H7 (cell line): ENCODE data around the gene ADGRG7. TPM values are rescaled to one million over a fixed set of nuclear protein-coding genes. Genes with fewer than 3 reads are reported as not detected.
A peak's percentile ranks its signal among the peaks of the same experiment; 100 is the strongest.
"Not testable (repeated sequence)": the region's sequence is repeated elsewhere in the genome, so short reads cannot be mapped to it uniquely, and the experiment has no call there.

Experiments
- DNase-seq: peaks from one replicate; pipeline ENCODE4 v3.0.0; 2012
- H3K27me3 ChIP-seq: 2 replicates; pipeline ENCODE4 v1.6.0; 2011; ENCODE audit warnings: mild to moderate bottlenecking, low read length; ENCODE audit not compliant: control insufficient read depth, insufficient read depth
- H3K36me3 ChIP-seq: replicated peaks from 2 replicates; pipeline ENCODE4 v1.5.1; 2011; ENCODE audit warnings: low read length; ENCODE audit not compliant: control insufficient read depth, insufficient read depth
- H3K4me3 ChIP-seq: 2 replicates; pipeline ENCODE4 v1.5.1; 2011; ENCODE audit warnings: low read depth, mild to moderate bottlenecking, control low read depth, low read length, moderate library complexity; ENCODE audit not compliant: insufficient read depth
- total RNA-seq: library from RNA; depleted of rRNA; stranded (reverse); fragments of >200 nt; shearing (Covaris generic); gene quantifications from 2 replicates; pipeline ENCODE4 v1.2.3, GENCODE V29; 2014

ADGRG7 gene
- total RNA-seq, 1 experiment from 2014 or later: not detected

DNA sequence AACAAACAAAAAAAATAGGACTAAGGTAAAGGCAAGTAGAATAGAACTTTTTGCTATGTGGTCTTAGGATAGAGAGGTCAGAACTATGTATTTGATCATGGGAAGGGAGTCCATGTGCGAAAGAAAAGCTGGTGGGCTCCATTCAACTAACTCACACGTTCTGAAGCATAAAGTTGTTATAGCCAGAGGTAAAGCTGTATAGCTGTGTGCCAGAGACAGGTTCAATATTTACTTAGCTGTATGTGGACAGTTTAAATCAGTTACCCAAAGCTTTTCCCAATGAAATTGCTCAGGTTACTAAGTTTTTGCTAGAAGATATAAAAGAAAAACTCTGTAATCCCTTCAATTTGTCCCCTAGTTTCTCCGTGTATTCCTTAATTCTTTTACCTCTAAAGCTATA lies 37.8 kb downstream of the ADGRG7 start:
- H3K27me3 ChIP-seq: no peaks in the 10 kb centered on the region
- no peaks in the 10 kb centered on the region for H3K36me3 ChIP-seq
- no peak for DNase-seq
- H3K4me3 ChIP-seq: no peak overlapping the region

DNA sequence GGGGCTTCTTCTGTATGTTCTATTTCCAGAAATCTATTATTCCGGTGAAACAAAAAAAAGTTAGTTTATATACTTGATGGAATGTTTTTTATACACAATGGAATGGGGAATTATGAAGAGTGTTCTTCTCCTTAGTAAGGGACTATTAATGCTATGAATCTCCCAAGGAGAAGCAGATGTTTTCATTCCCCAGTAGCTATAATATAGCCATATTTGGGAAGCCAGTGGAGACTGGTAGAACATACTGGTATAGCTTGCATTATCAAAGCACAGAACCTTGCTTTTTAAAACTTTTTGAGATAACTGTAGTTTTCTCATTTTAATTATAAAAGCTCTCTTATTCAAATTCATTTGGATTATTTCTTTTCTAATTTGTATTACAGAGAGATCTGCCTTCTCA lies 38.3 kb downstream of the ADGRG7 start:
- Histone ChIP-seq H3K36me3 (no peaks in the 10 kb centered on the region), H3K27me3 (no peaks in the 10 kb centered on the region), H3K4me3 (no peak overlapping the region)
- DNase-seq: no peak

DNA sequence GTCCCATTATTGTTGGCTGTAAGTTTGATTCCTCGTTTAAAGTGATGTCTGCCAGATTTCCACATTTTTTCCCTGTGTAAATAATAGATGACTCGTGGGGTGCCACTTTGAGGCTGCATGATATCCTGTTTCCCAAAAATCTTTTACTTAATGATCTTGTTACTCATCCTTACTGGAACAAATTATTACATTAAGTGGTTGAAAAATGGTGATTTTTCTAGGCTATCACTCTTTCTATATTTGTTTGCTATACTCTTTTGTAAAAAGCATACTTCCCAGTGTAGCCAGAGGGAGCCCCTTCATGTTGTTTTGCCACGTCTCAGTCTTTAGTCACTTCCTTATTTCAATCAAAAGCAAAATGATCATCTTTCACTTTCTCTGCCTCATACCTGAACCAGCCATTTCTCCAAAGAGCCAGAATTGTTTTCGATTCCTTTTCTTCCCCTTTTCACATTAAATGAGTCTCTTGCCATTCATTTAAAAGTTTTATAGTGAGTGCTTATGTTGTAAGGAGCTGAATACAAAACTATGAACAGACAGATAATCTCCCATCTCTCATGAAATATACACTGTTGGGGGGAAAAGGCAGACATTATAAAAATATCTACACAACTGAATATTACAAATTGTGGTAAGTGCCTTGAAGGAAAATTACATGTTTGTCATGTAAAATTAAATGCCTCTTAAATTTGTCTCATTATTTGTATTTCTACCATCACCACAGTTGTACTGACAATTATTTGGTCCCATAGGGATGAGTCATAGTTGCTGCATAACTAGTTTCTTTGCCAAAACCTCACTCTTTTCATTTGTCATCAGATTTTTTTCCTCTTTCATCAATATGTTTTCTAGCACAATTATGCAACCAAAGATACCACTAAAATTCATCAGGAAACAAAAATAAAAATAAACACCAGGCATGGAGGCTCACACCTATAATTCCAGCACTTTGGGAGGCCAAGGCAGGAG lies 41.5 kb downstream of the ADGRG7 start:
- Histone ChIP-seq H3K4me3 (no peak overlapping the region), H3K36me3 (no peaks in the 10 kb centered on the region), H3K27me3 (no peaks in the 10 kb centered on the region)
- peak; percentile 12 for DNase-seq

DNA sequence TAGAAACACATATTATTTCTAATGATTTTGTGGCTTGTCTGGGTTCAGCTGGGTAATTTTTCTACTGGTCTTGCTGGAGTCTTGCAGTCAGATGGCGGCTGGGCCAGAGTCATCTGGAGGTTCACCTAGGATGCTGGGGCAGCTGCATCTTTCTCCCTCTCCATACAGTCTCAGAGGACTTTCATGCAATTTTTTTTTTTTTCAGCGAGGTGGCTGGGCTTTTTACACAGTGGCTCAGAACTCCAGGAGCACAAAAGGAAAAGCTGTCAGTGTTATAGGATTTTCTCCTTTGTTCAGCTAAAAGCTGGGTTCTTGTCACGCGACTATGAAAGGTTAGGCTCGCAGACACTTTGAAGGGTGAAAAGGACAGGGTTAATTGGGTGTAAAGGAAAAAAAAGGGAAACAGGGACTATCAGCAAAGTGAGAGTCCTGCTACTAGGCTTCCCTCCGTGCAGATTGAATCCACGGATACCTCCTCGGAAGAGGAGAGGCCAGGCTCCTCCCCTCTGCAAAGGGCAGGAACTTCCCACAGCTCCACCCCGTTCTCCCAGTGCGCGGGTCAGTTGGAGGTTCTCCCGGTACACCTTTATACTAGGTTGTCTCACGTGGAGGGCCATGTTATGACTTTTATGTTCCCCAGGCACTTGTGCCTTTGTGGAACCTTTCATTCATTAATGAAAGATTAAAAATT lies 44.3 kb downstream of the ADGRG7 start:
- Histone ChIP-seq H3K27me3 (no peaks in the 10 kb centered on the region), H3K36me3 (no peaks in the 10 kb centered on the region), H3K4me3 (no peak overlapping the region)
- DNase-seq: peak; percentile 13

DNA sequence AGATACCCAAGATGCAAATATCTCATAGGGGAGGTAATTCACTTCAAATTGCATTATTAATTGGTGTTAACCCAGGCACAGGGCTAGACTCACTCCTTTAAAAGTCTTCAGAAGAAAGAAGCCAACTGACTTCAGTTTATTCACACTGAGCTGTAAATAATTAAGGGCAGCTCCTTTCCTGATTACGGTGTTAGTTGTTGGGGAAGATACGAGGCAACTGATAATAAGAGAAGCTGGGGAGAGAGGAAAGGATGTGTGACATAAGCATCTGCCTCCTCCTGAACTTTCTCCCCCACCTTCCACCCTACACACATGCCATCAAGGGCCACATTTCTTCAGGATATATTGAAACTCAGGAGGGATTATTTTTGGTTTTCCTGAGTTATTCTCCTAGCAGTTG lies 47.5 kb downstream of the ADGRG7 start:
- no peak for DNase-seq
- no peaks in the 10 kb centered on the region for H3K27me3 ChIP-seq
- no peaks in the 10 kb centered on the region for H3K36me3 ChIP-seq
- H3K4me3 ChIP-seq: no peak overlapping the region

DNA sequence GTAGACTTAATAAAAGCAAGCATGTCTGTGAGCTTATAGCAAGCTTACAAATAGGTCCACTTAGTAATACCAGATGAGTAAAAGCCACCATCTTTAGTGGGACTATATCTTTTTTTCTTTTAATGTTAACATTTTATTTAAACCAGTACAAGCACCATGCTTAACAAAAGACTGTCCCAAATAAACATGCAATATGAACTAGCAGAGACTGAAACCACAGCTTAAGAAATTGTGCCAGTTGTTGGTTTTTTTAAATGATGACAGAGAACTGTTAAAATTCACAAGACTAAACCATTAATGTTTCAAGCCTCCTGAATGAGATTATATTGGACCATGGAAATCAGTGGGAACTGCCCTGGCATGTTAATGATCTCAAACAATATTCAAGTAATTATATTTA lies 51.9 kb downstream of the ADGRG7 start:
- not testable (repeated sequence) for H3K27me3 ChIP-seq, H3K4me3 ChIP-seq, H3K36me3 ChIP-seq, DNase-seq

DNA sequence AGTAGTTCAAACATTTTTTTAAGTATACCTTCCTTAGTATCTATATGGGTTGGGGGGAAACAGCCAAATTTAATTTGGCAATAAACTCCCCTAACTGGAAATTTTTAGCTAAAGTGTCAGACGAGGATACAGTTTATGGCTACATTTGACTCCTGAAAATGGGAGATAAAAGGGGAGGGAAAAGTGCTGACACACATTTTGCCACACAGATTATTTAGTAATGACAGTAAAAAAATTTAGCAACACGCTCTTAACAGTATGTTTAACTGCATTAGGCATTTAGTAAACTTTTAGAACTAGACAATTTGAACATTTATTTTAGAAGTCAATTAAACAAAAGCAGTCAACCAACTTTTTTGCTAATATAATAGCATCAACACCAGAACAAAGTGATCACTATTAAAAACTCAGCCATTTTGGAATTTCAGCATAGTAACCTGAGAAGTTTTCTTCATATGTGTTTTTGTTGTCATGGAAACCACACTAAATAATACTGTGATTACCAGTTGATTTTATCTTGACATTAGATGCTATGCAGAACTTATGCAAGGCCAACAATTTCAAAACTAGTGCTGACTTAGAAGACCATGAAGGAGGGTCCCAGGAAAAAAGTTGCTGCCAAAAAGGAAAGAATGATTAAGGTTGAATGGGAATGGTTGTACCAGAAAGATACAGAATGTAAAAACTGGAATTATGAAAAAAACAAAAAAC lies 52.9 kb downstream of the ADGRG7 start:
- Histone ChIP-seq H3K4me3 (no peak overlapping the region), H3K27me3 (no peaks in the 10 kb centered on the region), H3K36me3 (no peaks in the 10 kb centered on the region)
- DNase-seq: no peak

DNA sequence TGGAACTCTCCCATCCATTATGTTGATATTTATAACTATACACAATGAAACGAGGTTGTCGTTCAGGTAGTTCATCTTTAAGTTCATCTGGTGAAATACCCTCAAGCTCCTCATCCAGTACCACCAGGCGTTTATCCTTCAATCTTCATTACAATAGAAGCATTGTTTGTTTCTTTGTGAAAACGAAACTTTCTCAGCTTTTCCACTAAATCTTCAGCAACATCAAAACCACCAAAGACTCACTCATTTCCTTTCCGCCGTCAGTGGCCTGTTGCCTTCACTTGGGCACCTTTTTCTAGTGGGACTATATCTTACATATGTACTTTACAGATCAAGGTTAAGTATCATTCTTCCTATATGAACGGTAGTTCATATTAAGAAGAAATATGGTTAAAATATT lies 55.8 kb downstream of the ADGRG7 start:
- no peaks in the 10 kb centered on the region for H3K27me3 ChIP-seq
- H3K4me3 ChIP-seq: no peak overlapping the region
- no peak for DNase-seq
- H3K36me3 ChIP-seq: no peaks in the 10 kb centered on the region

DNA sequence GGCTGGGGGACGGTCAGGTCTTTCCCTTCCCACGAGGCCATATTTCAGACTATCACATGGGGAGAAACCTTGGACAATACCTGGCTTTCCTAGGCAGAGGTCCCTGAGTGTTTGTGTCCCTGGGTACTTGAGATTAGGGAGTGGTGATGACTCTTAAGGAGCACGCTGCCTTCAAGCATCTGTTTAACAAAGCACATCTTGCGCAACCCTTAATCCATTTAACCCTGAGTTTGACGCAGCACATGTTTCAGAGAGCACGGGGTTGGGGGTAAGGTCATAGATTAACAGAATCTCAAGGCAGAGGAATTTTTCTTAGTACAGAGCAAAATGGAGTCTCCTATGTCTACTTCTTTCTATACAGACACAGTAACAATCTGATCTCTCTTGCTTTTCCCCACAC lies 57.3 kb downstream of the ADGRG7 start:
- not testable (repeated sequence) for DNase-seq, H3K27me3 ChIP-seq, H3K4me3 ChIP-seq, H3K36me3 ChIP-seq

DNA sequence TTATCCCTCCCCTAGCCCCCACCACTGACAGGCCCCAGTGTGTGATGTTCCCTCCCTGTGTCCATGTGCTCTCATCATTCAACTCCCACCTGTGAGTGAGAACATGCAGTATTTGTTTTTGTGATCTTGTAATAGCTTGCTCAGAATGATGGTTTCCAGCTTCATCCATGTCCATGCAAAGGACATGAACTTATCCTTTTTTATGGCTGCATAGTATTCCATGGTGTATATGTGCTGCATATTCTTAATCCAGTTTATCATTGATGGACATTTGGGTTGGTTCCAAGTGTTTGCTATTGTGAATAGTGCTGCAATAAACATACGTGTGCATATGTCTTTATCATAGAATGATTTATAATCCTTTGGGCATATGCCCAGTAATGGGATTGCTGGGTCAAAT lies 57.9 kb downstream of the ADGRG7 start:
- not testable (repeated sequence) for H3K4me3 ChIP-seq, DNase-seq, H3K27me3 ChIP-seq, H3K36me3 ChIP-seq

DNA sequence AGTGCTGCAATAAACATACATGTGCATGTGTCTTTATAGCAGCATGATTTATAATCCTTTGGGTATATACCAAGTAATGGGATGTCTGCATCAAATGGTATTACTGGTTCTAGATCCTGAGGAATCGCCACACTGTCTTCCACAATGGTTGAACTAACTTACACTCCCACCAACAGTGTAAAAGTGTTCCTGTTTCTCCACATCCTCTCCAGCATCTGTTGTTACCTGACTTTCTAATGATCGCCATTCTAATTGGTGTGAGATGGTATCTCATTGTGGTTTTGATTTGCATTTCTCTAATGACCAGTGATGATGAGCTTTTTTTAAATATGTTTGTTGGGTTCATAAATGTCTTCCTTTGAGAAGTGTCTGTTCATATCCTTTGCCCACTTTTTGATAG lies 61.6 kb downstream of the ADGRG7 start:
- not testable (repeated sequence) for H3K27me3 ChIP-seq, H3K4me3 ChIP-seq, H3K36me3 ChIP-seq, DNase-seq

DNA sequence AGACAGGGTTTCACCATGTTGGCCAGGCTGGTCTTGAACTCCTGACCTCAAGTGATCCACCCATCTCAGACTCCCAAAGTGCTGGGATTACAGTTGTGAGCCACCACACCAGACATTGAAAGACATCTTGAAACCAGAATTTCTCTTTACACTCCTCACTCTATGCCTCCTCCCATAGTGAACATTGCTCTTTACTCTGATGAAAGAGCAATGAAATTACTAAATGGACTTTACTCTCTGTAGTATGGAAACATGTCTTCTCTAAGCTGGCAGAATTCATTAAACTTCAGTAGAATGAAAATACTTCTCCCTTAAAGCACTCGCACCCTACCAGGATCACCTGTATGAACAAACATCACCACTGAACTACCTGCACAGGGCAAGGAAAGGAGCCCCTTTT lies 72.1 kb downstream of the ADGRG7 start:
- no peaks in the 10 kb centered on the region for H3K36me3 ChIP-seq
- no peaks in the 10 kb centered on the region for H3K27me3 ChIP-seq
- DNase-seq: no peak
- no peak overlapping the region for H3K4me3 ChIP-seq

DNA sequence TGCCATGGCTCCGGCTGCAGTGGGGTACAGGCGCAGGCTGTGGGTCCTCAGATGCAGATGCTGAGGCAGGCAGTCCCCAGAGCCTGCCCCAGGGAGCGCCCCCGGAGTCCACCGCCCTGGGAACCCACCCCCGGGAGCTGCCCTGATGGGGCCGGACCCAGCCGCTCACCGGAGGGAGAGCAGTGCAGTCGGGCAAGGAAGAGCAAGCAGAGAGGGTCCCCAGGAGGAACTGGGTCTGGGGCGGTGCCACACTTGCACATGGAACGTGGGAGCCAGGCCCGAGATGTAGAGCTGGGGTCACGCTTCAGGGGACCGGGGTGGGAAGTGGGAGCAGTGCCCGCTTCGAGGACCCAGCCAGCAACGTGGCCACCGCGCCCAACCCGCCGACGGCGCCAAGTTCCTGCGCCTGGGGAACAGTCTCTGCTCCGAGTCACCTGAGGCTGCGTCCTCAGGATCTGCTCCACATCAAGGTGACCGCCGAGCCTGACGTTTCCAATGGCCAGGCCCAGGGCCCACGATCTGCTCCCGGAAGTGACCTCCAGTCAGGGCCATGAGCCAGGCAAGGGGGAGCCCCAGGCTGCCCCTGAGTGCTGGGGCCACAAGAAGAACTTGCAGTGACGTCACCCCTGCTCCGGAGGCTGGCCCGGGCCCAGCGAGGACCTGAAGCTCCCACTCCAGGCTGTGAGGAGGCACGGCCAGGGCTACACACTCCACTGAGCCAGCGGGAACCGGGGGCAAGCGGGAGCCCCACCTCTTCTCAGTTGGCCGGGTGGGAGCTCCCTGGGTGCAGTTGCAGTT lies 72.9 kb downstream of the ADGRG7 start:
- Histone ChIP-seq H3K36me3 (no peaks in the 10 kb centered on the region), H3K4me3 (no peak overlapping the region), H3K27me3 (no peaks in the 10 kb centered on the region)
- DNase-seq: peak; percentile 20
